ENCODE data around the gene P2RX4.

The P2RX4 gene

DNA sequence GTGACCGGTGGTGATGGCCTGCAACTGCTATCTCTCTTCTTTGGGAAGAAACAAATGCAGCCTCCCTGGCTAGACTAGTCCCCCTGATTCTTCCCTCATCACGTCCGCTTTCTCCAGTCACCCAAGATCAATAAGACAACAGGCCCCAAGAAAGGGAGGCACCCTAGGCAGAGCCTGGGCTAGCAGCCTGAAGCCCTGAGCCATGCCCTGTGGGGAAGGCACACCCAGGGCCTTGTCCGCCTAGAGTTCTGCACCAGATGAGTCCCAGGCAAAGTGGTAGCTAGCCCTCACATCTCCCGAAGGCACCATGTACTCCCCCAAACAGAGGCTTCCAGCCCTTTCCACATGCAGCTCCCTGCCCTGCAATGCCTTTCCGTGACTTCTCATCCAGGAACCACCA lies 51.5 kb downstream of the P2RX4 start:
- no peaks in the 10 kb centered on the region for H3K9me3 ChIP-seq (ENCODE audit: severe bottlenecking)
- TF ChIP-seq, protein P1, sequence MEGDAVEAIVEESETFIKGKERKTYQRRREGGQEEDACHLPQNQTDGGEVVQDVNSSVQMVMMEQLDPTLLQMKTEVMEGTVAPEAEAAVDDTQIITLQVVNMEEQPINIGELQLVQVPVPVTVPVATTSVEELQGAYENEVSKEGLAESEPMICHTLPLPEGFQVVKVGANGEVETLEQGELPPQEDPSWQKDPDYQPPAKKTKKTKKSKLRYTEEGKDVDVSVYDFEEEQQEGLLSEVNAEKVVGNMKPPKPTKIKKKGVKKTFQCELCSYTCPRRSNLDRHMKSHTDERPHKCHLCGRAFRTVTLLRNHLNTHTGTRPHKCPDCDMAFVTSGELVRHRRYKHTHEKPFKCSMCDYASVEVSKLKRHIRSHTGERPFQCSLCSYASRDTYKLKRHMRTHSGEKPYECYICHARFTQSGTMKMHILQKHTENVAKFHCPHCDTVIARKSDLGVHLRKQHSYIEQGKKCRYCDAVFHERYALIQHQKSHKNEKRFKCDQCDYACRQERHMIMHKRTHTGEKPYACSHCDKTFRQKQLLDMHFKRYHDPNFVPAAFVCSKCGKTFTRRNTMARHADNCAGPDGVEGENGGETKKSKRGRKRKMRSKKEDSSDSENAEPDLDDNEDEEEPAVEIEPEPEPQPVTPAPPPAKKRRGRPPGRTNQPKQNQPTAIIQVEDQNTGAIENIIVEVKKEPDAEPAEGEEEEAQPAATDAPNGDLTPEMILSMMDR (IDR thresholded peaks at IDR 0.05; ENCODE audit: low read depth, low read length) = no peak
- H3K36me3 ChIP-seq = peaks cover 26% of the 10 kb centered on the region
- no peak overlapping the region for H3K27ac ChIP-seq
- DNase-seq = no peak
- H3K27me3 ChIP-seq (ENCODE audit: insufficient read depth, low read depth, severe bottlenecking) = no peaks in the 10 kb centered on the region
- no peak overlapping the region for H3K4me3 ChIP-seq (ENCODE audit: low read depth, low read length)

- Histone ChIP-seq H3K27ac (no peak overlapping the region), H3K9me3 (ENCODE audit: severe bottlenecking) (no peaks in the 10 kb centered on the region), H3K4me3 (ENCODE audit: low read depth, low read length) (no peak overlapping the region), H3K36me3 (peaks cover 27% of the 10 kb centered on the region), H3K27me3 (ENCODE audit: insufficient read depth, low read depth, severe bottlenecking) (no peaks in the 10 kb centered on the region)
- no peak for DNase-seq
- TF ChIP-seq, protein P1 (IDR thresholded peaks at IDR 0.05; ENCODE audit: low read depth, low read length) = no peak
These were observed 53.4 kb downstream of the P2RX4 start for GRCh38 chr12:121263206-121263935.

GRCh38 chr12:121264135-121264534 lies 54.2 kb downstream of the P2RX4 start:
- TF ChIP-seq, protein P1 (IDR thresholded peaks at IDR 0.05; ENCODE audit: low read depth, low read length) = no peak
- peaks cover 31% of the 10 kb centered on the region for H3K36me3 ChIP-seq
- H3K27me3 ChIP-seq (ENCODE audit: insufficient read depth, low read depth, severe bottlenecking) = no peaks in the 10 kb centered on the region

GRCh38 chr12:121264951-121265515 lies 55.1 kb downstream of the P2RX4 start:
- no peak for DNase-seq
- Histone ChIP-seq H3K4me3 (ENCODE audit: low read depth, low read length) (no peak overlapping the region), H3K27me3 (ENCODE audit: insufficient read depth, low read depth, severe bottlenecking) (no peaks in the 10 kb centered on the region), H3K27ac (no peak overlapping the region), H3K36me3 (peaks cover 27% of the 10 kb centered on the region), H3K9me3 (ENCODE audit: severe bottlenecking) (no peaks in the 10 kb centered on the region)
- TF ChIP-seq, protein P1 (IDR thresholded peaks at IDR 0.05; ENCODE audit: low read depth, low read length) = no peak

More at GRCh38 chr12:121264135-121264534, 54.2 kb downstream of the P2RX4 start:
- Histone ChIP-seq H3K9me3 (ENCODE audit: severe bottlenecking) (no peaks in the 10 kb centered on the region), H3K27ac (no peak overlapping the region), H3K4me3 (ENCODE audit: low read depth, low read length) (no peak overlapping the region)
- DNase-seq = no peak

- Histone ChIP-seq H3K36me3 (peaks cover 15% of the 10 kb centered on the region), H3K9me3 (ENCODE audit: severe bottlenecking) (no peaks in the 10 kb centered on the region), H3K27me3 (ENCODE audit: insufficient read depth, low read depth, severe bottlenecking) (no peaks in the 10 kb centered on the region), H3K27ac (no peak overlapping the region), H3K4me3 (ENCODE audit: low read depth, low read length) (no peak overlapping the region)
- no peak for DNase-seq
- TF ChIP-seq, protein P1 (IDR thresholded peaks at IDR 0.05; ENCODE audit: low read depth, low read length) = no peak
These were observed 57.9 kb downstream of the P2RX4 start for GRCh38 chr12:121267822-121268221.

Measured in WERI-Rb-1 (cell line).